ENCODE data around the gene SPAG17. TPM values are rescaled to one million over a fixed set of nuclear protein-coding genes. Genes with fewer than 3 reads are reported as not detected.

Gene SPAG17
- total RNA-seq, 2 donors from 2014 or later: 1.6 TPM; not detected in 1

- 73 to 82% methylated on average over 6 of the region's 6 CpGs for WGBS, 2 donors
- Histone ChIP-seq H3K4me1 (no peaks in the 10 kb centered on the region), H3K9me3 (no peaks in the 10 kb centered on the region), H3K4me3 (no peak overlapping the region), H3K27me3 (no peaks in the 10 kb centered on the region), H3K36me3 (replicated peaks in 1 of 2; ENCODE audit: insufficient read depth in 1 of 2, low read depth in 2 of 2) (no peaks in the 10 kb centered on the region), H3K27ac (no peak overlapping the region)
- ATAC-seq (no peak), DNase-seq (no peak)
- TF ChIP-seq CTCF (IDR thresholded peaks at IDR 0.05): no peak
- TF ChIP-seq POLR2A (IDR thresholded peaks at IDR 0.05): no peak
- intact Hi-C loops (cut with DNase I): no loop called here
Measured at GRCh38 chr1:118209648-118210047, 24.6 kb upstream of the SPAG17 start.

- no peaks in the 10 kb centered on the region for H3K27me3 ChIP-seq
- intact Hi-C loops (cut with DNase I): no loop called here
- H3K9me3 ChIP-seq: no peaks in the 10 kb centered on the region
- H3K4me3 ChIP-seq: no peak overlapping the region
- H3K4me1 ChIP-seq: no peaks in the 10 kb centered on the region
- H3K27ac ChIP-seq: no peak overlapping the region
- TF ChIP-seq CTCF (IDR thresholded peaks at IDR 0.05) (no peak), POLR2A (IDR thresholded peaks at IDR 0.05) (no peak)
- no peaks in the 10 kb centered on the region for H3K36me3 ChIP-seq (replicated peaks in 1 of 2; ENCODE audit: insufficient read depth in 1 of 2, low read depth in 2 of 2)
- DNase-seq (no peak), ATAC-seq (no peak)
Measured at GRCh38 chr1:118206966-118207365, 21.9 kb upstream of the SPAG17 start.

GRCh38 chr1:118204648-118205047, 19.6 kb upstream of the SPAG17 start:
- no peaks in the 10 kb centered on the region for H3K4me1 ChIP-seq
- no peaks in the 10 kb centered on the region for H3K9me3 ChIP-seq
- intact Hi-C loops (cut with DNase I): no loop called here
- no peaks in the 10 kb centered on the region for H3K27me3 ChIP-seq
- H3K4me3 ChIP-seq: no peak overlapping the region
- H3K36me3 ChIP-seq (replicated peaks in 1 of 2; ENCODE audit: insufficient read depth in 1 of 2, low read depth in 2 of 2): no peaks in the 10 kb centered on the region
- no peak for TF ChIP-seq CTCF (IDR thresholded peaks at IDR 0.05)
- TF ChIP-seq POLR2A (IDR thresholded peaks at IDR 0.05): no peak
- no peak for ATAC-seq
- no peak for DNase-seq
- no peak overlapping the region for H3K27ac ChIP-seq

GRCh38 chr1:118204105-118204504, 19.1 kb upstream of the SPAG17 start:
- H3K9me3 ChIP-seq: no peaks in the 10 kb centered on the region
- no peaks in the 10 kb centered on the region for H3K4me1 ChIP-seq
- DNase-seq (no peak), ATAC-seq (no peak)
- TF ChIP-seq CTCF (IDR thresholded peaks at IDR 0.05) (no peak), POLR2A (IDR thresholded peaks at IDR 0.05) (no peak)
- H3K27me3 ChIP-seq: no peaks in the 10 kb centered on the region
- intact Hi-C loops (cut with DNase I): no loop called here
- no peak overlapping the region for H3K27ac ChIP-seq
- WGBS, 2 donors: 78% methylated on average over 3 of the region's 3 CpGs
- no peaks in the 10 kb centered on the region for H3K36me3 ChIP-seq (replicated peaks in 1 of 2; ENCODE audit: insufficient read depth in 1 of 2, low read depth in 2 of 2)
- no peak overlapping the region for H3K4me3 ChIP-seq

- no peak overlapping the region for H3K4me3 ChIP-seq
- H3K4me1 ChIP-seq: no peaks in the 10 kb centered on the region
- ATAC-seq (no peak), DNase-seq (no peak)
- H3K27me3 ChIP-seq: no peaks in the 10 kb centered on the region
- no peaks in the 10 kb centered on the region for H3K36me3 ChIP-seq (replicated peaks in 1 of 2; ENCODE audit: insufficient read depth in 1 of 2, low read depth in 2 of 2)
- intact Hi-C loops (cut with DNase I): no loop called here
- H3K27ac ChIP-seq: no peak overlapping the region
- 50 to 62% methylated on average over 2 of the region's 2 CpGs for WGBS, 2 donors
- TF ChIP-seq POLR2A (IDR thresholded peaks at IDR 0.05): no peak
- TF ChIP-seq CTCF (IDR thresholded peaks at IDR 0.05): no peak
- H3K9me3 ChIP-seq: no peaks in the 10 kb centered on the region
Measured at GRCh38 chr1:118202076-118202608, 17.1 kb upstream of the SPAG17 start.

All from body of pancreas (tissue), 4 donors.